GM12892 (cell line): ENCODE measurements around the gene KPNA6.

Experiments
- DNase-seq: peaks from one replicate; pipeline ENCODE4 v3.0.0; 2011; ENCODE audit not compliant: insufficient read length
- FAIRE-seq: peaks from 2 replicates; lab custom pipeline; 2011; peaks lifted over from hg19 to GRCh38; lab: Jason Lieb, UNC
- POLR2A ChIP-seq: IDR thresholded peaks from 2 replicates; pipeline ENCODE4 v1.6.1; 2011; ENCODE audit warnings: low read depth, low read length, control low read depth
- POLR2AphosphoS5 ChIP-seq: IDR thresholded peaks from 2 replicates; pipeline ENCODE4 v1.6.1; 2011; ENCODE audit warnings: low read depth, low read length, control low read depth
- TAF1 ChIP-seq: IDR thresholded peaks from 2 replicates; pipeline ENCODE4 v1.6.1; 2011; ENCODE audit warnings: low read depth, mild to moderate bottlenecking, control low read depth, low read length, borderline replicate concordance

Gene KPNA6

DNA sequence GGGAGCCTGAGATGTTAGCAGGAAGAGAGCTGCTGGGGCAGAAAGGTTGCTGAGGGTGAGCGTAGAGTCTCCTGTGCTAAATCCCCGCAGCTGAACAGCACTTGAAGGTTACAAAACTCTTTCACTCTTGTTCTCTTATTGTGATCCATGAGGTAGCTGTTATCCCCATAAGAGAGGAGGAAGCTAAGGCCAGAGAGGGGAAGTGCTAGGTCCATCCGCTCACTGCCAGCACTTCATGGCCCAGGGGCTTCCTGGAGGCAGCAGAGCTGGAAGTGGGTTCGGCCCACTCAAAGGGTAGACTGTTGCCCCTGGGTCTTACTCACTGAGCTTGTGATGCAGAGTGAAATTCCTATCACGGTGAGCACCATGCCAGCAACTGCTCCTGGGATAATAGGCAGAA is 108.7 kb downstream of the KPNA6 start:
- TF ChIP-seq POLR2A (no peak), POLR2AphosphoS5 (no peak), TAF1 (no peak)
- no peak for DNase-seq
- FAIRE-seq = no peak

DNA sequence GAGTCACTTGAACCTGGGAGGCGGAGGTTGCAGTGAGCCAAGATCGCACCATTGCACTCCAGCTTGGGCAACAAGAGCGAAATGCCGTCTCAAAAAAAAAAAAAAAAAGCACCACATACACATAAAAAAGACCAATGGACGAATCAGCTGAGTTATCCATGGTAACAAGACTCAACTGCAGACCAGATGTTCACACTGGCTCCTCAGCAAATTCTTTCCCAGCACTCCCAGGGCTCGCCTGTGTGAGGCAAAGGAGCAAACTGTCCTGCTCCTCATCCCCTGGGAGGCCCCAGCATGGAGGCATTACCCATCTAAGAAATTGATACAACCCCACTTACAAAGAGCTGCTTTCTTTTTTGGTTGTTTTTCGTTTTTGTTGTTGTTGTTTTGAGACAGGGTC is 111.2 kb downstream of the KPNA6 start:
- DNase-seq = no peak
- FAIRE-seq = no peak
- TF ChIP-seq TAF1 (no peak), POLR2AphosphoS5 (no peak)

DNA sequence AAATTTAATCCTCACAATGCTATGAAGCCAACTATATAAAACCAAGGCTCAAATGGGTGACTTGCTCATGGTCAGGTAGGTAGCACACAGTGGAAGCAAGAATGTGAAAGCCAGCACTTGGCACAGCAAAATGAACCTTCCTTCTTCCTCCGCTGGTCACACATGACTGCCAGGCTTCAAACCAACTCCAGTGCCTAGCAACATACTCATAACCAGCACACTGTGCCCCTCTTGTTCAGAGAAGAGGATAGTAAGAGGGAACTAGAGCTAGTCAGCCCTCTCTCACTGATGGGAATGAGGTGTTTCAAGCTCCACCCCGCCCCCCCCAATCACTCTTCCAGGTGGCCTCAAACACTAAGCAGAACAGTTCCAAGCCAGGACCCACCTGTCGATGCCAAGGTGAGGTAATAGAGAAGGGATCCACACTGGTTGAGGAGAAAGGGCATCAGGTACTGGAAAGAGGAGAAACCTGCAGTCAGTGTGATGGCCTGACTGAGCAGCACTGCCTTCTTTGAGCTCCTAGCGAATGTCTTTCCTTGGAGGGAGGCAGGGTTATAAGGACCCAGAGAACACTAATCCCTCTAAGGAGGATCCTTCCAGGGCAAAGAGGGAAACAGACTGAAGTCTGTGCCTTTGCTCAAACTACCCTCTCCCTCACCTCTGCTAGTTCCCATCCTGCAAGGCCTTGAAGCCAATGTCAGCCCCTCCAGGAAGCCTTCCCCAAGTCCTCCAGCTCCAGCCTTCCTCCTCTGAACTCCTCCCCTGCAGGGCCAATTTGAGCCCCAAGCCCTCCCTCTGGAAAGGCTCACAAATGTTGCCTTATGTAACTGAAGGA is 113.1 kb downstream of the KPNA6 start:
- no peak for TF ChIP-seq TAF1
- no peak for TF ChIP-seq POLR2AphosphoS5
- TF ChIP-seq POLR2A = no peak
- FAIRE-seq (no peak), DNase-seq (no peak)

DNA sequence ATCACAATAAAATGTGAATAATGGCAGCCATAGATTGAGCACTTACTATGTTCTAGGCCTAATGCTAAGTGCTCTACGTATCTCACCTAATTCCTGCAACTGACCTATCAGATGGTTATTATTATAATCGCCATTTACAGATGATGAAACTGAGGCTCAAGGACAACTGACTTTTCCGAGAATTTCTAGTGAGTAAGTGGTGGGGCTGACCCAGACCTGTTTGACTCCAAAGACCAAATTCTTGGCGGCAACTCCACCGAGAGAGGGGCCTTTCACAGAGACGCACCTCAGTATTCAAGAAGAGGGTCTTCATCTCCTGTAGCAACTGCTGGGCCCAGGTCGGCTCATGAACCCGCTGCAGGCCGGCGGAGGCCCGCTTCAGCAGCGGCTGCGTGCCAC is 113.7 kb downstream of the KPNA6 start:
- TF ChIP-seq TAF1 (no peak), POLR2A (no peak), POLR2AphosphoS5 (no peak)
- DNase-seq = no peak
- no peak for FAIRE-seq

DNA sequence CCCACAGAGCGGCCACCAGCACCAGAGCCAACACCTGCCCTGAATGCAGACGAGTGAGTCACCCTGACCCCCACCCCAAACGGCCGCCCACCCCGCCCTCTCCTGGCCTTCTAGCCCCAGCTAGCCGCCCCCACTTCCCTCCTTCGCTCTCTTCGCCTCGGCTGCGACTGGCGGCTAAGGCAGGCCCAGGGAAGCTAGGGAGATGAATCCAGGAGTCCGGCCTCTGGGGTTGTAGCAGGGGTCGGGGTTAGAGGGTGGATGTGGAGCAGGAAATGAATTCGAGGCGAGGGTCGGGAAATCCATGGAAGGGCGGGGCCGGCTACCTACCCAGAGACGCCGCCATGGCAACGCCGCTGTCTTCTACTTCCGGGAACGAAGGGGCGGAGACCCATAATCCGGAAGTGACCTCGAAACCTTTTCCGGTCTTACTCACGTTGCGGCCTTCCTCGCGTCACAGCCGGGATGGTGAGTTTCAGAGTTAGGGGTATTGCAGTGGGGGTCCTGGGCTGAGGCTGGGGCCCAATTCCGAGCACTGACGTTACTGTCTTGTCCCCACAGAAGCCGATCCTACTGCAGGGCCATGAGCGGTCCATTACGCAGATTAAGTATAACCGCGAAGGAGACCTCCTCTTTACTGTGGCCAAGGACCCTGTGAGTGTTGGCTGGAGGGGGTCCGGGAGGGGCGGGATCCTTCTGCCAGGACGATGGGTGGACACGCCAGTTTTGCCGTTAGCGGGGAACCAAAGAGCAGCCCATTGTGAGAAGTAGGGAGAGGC is 114.3 kb downstream of the KPNA6 start, which contains the start of the genes EIF3I and TMEM234:
TSS of gene EIF3I (plus strand) at position 428 of the 776 bp plus-strand sequence. CDS start at position 463, 35 bp downstream.
TSS of gene TMEM234 (minus strand) at position 374 of the 776 bp plus-strand sequence. CDS start at position 343, 31 bp downstream.
- peak; percentile 98 for FAIRE-seq
- peak; percentile 49; the same call in 1 of the 2 replicates for TF ChIP-seq TAF1
- peak; percentile 89; the same call in 1 of the 2 replicates for TF ChIP-seq POLR2A
- TF ChIP-seq POLR2AphosphoS5 = peak; percentile 87
- DNase-seq = peak; percentile 94

DNA sequence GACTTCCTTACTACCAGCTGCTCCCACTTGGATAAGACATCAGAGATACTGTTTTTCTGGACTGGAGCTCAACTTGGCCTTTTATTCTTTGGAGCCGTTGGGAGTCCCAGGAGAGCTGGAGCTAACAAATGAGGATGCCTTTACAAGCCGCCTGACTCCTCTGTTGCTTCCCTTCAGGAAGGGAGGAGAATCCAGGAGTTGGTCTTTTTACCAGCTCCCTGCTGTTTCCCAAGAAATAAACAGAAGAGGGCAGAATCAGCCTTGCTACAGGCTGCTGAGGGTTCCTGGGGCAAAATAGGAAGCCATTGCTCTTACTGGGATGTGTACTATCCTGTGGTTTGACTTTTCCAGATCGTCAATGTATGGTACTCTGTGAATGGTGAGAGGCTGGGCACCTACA is 115.8 kb downstream of the KPNA6 start:
- TF ChIP-seq POLR2A (no peak), POLR2AphosphoS5 (no peak), TAF1 (no peak)
- DNase-seq = no peak
- FAIRE-seq = no peak

DNA sequence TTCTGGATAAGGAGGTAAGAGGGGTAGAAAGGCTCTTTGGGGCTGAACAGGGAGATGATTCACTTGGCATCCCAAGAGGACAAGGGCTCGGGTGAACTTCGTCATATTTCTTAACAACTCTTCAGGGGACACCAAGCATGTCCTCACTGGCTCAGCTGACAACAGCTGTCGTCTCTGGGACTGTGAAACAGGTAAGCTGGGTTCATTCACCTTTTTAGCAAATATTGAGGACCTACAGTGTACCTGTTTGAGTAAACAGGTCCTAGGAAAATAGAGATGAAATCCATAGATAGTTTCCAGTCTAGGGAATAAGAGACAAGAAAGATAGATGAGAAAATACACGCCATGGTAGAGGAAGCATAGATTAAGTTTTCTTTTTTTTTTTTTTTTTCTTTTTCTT is 116.4 kb downstream of the KPNA6 start:
- no peak for TF ChIP-seq POLR2A
- TF ChIP-seq POLR2AphosphoS5 = no peak
- TF ChIP-seq TAF1 = no peak
- DNase-seq (no peak), FAIRE-seq (no peak)
